Astrocyte of the cerebellum (primary cell): ENCODE data around the gene ATXN3L.

Source experiments
- DNase-seq: peaks from one replicate; pipeline ENCODE4 v3.0.0-alpha.2; 2011; ENCODE audit warnings: low read depth
- H3K4me3 ChIP-seq: 2 replicates; pipeline ENCODE4 v1.5.1; 2011; ENCODE audit warnings: mild to moderate bottlenecking, low read depth, low read length, moderate library complexity
- in situ Hi-C: cut with HindIII; loops from 2 replicates; pipeline ENCODE4 v1.10.0; 2017; ENCODE audit warnings: low sequenced_read_pairs
- TF ChIP-seq, protein P1 (sequence below): IDR thresholded peaks from 2 replicates; pipeline ENCODE4 v1.5.1; 2012; ENCODE audit warnings: low read length, low read depth, moderate library complexity, mild to moderate bottlenecking; ENCODE audit errors: missing control alignments

ATXN3L gene

DNA sequence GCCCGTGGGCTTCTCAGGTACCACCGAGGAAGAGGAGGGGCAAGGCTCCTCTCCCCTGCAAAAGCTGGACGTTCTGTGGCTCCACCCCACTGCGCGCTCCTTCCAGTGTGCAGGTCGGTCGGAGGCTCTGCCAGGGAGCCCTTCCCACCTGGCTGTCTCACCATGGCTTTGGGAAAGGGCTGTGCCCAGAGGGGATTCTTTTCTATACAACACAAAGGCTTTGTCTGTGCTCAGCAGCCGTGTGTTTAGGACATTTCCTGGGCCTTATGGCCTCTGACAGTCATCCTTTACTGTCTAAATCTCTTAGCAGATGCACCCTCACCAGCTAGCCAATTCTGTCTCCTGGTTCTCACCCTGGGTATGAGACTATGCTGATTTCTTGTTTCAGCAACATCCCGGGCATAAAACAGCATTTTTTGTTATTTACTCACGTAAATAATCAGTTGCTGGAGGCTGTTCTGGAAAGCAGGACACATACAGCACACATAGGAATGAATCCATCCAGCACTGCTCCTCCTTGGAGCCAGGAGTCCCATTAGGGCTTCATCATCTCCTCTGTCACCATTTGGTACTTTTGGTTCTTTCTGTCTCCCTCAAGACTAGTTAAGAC, 20.4 kb upstream of the ATXN3L start:
- H3K4me3 ChIP-seq: no peak overlapping the region
- in situ Hi-C loops: no loop called here
- DNase-seq: no peak
- TF ChIP-seq, protein P1, sequence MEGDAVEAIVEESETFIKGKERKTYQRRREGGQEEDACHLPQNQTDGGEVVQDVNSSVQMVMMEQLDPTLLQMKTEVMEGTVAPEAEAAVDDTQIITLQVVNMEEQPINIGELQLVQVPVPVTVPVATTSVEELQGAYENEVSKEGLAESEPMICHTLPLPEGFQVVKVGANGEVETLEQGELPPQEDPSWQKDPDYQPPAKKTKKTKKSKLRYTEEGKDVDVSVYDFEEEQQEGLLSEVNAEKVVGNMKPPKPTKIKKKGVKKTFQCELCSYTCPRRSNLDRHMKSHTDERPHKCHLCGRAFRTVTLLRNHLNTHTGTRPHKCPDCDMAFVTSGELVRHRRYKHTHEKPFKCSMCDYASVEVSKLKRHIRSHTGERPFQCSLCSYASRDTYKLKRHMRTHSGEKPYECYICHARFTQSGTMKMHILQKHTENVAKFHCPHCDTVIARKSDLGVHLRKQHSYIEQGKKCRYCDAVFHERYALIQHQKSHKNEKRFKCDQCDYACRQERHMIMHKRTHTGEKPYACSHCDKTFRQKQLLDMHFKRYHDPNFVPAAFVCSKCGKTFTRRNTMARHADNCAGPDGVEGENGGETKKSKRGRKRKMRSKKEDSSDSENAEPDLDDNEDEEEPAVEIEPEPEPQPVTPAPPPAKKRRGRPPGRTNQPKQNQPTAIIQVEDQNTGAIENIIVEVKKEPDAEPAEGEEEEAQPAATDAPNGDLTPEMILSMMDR: no peak

DNA sequence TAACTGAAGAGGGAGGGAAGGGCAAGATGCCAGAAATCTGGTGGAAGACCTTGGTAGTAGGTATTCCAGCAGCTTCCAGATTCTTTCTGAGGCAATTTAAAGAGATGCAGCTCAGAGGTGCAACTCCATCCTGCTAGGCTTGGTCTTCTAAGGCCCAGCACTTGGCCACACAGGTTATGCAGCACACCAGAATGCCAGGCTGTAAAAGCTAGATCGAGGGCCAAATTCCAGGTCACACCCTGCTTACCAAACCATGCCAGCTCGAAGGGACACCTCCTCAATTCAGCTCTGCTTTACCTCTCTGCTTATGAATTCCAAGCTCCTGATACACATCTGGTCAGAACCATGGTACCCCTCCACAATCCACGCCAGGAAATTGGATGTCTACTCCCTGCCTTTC, 19.8 kb upstream of the ATXN3L start:
- TF ChIP-seq, protein P1: no peak
- no peak for DNase-seq
- H3K4me3 ChIP-seq: no peak overlapping the region
- in situ Hi-C loops: loop anchor here (10.0 kb wide), 1 partner anchor 55 kb away; no protein-coding TSS in a partner anchor

DNA sequence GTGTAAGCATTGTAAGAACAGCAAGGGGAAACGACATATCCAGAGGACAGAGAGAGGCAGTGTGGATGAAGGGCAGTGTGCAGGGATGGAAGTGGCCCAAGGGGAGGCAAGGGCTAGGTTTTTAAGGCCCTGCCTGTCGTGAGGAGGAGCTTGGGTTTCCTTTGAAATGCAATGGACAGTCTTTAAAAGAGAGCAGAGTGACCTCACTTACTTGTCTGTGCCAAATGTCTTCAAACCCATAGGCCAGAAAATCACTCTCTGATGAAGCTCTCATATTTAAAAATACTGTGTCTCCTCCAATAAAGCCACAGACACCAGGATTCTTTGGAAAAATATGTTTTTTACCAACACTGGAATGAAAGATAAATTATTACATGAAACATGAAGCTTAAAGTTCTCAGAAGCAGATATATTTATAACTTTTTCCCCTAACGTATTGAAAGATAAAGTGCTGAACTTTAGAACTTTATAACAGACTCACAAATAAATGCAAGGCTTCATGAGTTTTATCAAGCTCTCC, 19.2 kb upstream of the ATXN3L start:
- H3K4me3 ChIP-seq: no peak overlapping the region
- in situ Hi-C loops: loop anchor here (10.0 kb wide), 1 partner anchor 54 kb away; no protein-coding TSS in a partner anchor
- TF ChIP-seq, protein P1: no peak
- DNase-seq: no peak

DNA sequence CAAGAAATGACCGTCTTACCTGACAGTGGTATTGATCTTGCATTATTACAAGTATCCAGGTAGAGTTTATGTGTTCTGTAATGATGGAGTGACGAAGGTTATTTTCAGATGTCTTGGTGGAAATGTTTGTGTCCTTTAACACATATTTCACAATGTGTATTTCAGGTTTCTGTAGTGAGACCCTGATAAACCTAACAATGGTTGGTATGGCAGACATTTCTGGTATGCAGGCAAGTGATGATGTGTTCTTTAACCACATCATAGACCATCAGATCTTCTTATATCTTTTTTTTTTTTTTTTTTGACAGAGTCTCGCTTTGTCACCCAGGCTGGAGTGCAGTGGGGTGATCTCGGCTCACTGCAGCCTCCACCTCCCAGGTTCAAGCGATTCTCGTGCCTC, 14.6 kb upstream of the ATXN3L start:
- no peak overlapping the region for H3K4me3 ChIP-seq
- TF ChIP-seq, protein P1: no peak
- no peak for DNase-seq
- in situ Hi-C loops: loop anchor here (10.0 kb wide), 1 partner anchor 50 kb away; no protein-coding TSS in a partner anchor

DNA sequence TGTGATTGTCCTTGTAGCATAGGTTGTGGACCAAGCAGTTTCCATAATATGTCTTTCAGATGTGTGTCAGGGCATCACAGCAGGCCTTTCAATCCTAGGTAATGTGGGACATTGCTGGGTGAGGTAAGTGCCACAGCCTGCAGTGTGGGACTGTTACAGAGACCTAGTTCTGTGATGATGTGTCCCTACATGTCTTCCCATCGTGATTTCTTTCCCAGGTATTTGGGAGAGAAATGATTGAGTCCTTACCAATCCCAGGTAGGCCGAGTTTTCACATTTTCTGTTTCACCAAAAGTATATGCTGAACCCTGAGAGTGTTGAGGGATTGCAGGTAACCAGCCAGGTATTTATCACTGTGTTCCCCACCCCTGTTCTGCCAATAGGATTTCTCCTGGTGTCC, 10.6 kb upstream of the ATXN3L start:
- DNase-seq: no peak
- H3K4me3 ChIP-seq: no peak overlapping the region
- in situ Hi-C loops: loop anchor here (10.0 kb wide), 1 partner anchor 46 kb away; no protein-coding TSS in a partner anchor
- TF ChIP-seq, protein P1: no peak

DNA sequence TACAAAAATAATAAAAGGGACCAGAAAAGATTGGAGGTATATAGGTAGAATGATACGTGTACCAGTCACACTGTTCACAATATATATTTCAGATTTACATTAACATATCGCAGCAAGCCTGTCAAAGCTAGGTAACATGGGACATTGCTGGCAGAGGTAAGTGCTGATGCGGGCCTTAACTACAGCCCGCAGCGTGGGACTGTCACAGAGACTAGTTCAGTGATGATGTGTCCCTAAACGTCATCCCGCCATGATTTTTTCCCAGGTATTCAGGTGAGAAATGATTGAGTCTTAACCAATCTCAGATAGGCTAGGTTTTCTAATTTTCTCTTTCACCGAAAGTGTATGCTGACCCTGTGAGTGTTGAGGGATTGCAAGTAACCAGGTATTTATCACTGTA, 7.8 kb upstream of the ATXN3L start:
- TF ChIP-seq, protein P1: no peak
- H3K4me3 ChIP-seq: no peak overlapping the region
- in situ Hi-C loops: no loop called here
- DNase-seq: no peak

DNA sequence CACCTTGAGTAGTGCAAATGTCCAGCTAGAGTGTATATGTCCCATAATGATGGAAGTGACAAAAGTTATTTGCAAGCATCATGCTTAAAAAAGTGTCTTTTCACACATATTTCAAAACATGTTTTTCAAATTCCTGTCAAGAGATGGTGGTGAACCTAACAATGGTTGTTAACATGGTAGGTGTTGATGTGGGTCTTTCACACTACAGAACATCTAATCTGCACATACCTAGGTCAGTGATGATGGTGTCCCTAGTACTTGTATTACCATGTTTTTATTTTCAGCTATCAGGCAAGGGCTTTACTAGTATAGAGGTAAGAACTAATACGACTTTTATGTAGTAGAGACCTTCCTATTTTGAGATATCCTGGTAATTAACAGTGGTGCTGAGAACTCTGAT, 3.4 kb upstream of the ATXN3L start:
- no peak for DNase-seq
- no peak overlapping the region for H3K4me3 ChIP-seq
- in situ Hi-C loops: no loop called here
- TF ChIP-seq, protein P1: no peak
